GM12865 (cell line): Measurements from ENCODE around the gene CFAP77.

Experiments
- DNase-seq: peaks from one replicate; pipeline ENCODE4 v3.0.0; 2010; ENCODE audit warnings: low read depth
- H3K4me3 ChIP-seq: 2 replicates; pipeline ENCODE4 v1.5.1; 2011; ENCODE audit warnings: mild to moderate bottlenecking, low read depth, low read length, control low read depth
- CTCF ChIP-seq: IDR thresholded peaks from 2 replicates; pipeline ENCODE4 v1.5.1; 2011; ENCODE audit warnings: low read length, control low read depth, low read depth, inconsistent platforms; ENCODE audit not compliant: insufficient read depth; ENCODE audit errors: missing control alignments

Gene CFAP77

GRCh38 chr9:132600326-132600984, 190.4 kb downstream of the CFAP77 start:
- H3K4me3 ChIP-seq, result no peak overlapping the region

GRCh38 chr9:132602207-132602606, 192.2 kb downstream of the CFAP77 start:
- no peak overlapping the region for H3K4me3 ChIP-seq
- no peak for DNase-seq
- no peak for TF ChIP-seq CTCF

More at GRCh38 chr9:132600326-132600984, 190.4 kb downstream of the CFAP77 start:
- DNase-seq, result no peak
- TF ChIP-seq CTCF, result no peak

GRCh38 chr9:132605387-132605786, 195.4 kb downstream of the CFAP77 start:
- TF ChIP-seq CTCF, result no peak
- no peak for DNase-seq

GRCh38 chr9:132606066-132606465, 196.1 kb downstream of the CFAP77 start:
- H3K4me3 ChIP-seq, result no peak overlapping the region
- no peak for DNase-seq
- no peak for TF ChIP-seq CTCF

More at GRCh38 chr9:132605387-132605786, 195.4 kb downstream of the CFAP77 start:
- H3K4me3 ChIP-seq, result no peak overlapping the region

- DNase-seq, result no peak
- no peak for TF ChIP-seq CTCF
- no peak overlapping the region for H3K4me3 ChIP-seq
Measured at GRCh38 chr9:132609184-132609583, 199.2 kb downstream of the CFAP77 start.

GRCh38 chr9:132609829-132610228, 199.8 kb downstream of the CFAP77 start:
- DNase-seq, result no peak
- no peak overlapping the region for H3K4me3 ChIP-seq
- TF ChIP-seq CTCF, result no peak

GRCh38 chr9:132610661-132611060, 200.7 kb downstream of the CFAP77 start:
- no peak for TF ChIP-seq CTCF
- H3K4me3 ChIP-seq, result no peak overlapping the region
- no peak for DNase-seq
